Measurements from ENCODE around the gene CT45A1.
"Not testable (repeated sequence)": the region's sequence is repeated elsewhere in the genome, so short reads cannot be mapped to it uniquely, and the experiment has no call there.

The CT45A1 gene

GRCh38 chrX:135713183-135713689, at the start of gene CT45A1:
Gene CT45A1 (plus strand): TSS chrX:135713639. CDS start chrX:135718941, 5,302 bp downstream.
- DNase-seq = not testable (repeated sequence)

- DNase-seq = not testable (repeated sequence)
Observed at GRCh38 chrX:135672979-135673378, 40.5 kb upstream of the CT45A1 start.

- no peak for DNase-seq
Observed at GRCh38 chrX:135688137-135688536, 25.3 kb upstream of the CT45A1 start.

- DNase-seq = no peak
Observed at GRCh38 chrX:135695471-135695870, 18.0 kb upstream of the CT45A1 start.

- DNase-seq = no peak
Observed at GRCh38 chrX:135697601-135698000, 15.8 kb upstream of the CT45A1 start.

GRCh38 chrX:135698924-135699323, 14.5 kb upstream of the CT45A1 start:
- no peak for DNase-seq

- no peak for DNase-seq
Observed at GRCh38 chrX:135707880-135708279, 5.6 kb upstream of the CT45A1 start.

- no peak for DNase-seq
Observed at GRCh38 chrX:135713795-135714194, 356 bp downstream of the CT45A1 start.

GRCh38 chrX:135734666-135735065, 21.2 kb downstream of the CT45A1 start:
- DNase-seq = not testable (repeated sequence)

- DNase-seq = no peak
Observed at GRCh38 chrX:135737366-135738071, 24.1 kb downstream of the CT45A1 start.

GRCh38 chrX:135740681-135741149, 27.3 kb downstream of the CT45A1 start:
- DNase-seq = no peak

- DNase-seq = no peak
Observed at GRCh38 chrX:135741192-135741715, 27.8 kb downstream of the CT45A1 start.

- DNase-seq = not testable (repeated sequence)
Observed at GRCh38 chrX:135744739-135745138, 31.3 kb downstream of the CT45A1 start.

- not testable (repeated sequence) for DNase-seq
Observed at GRCh38 chrX:135768091-135768490, 54.7 kb downstream of the CT45A1 start, which contains the start of gene CT45A3. Gene CT45A3 (minus strand): TSS chrX:135768191. CDS start chrX:135764444, 3,747 bp downstream.

Data from SHP77 treated with DMSO at 0.1 percent for 48 hours (cell line).